ENCODE results near the gene FOXC2. TPM values are rescaled to one million over a fixed set of nuclear protein-coding genes. Genes with fewer than 3 reads are reported as not detected.
A peak's percentile ranks its signal among the peaks of the same experiment; 100 is the strongest.

Gene FOXC2
- polyA plus RNA-seq, 3 donors = not detected

DNA sequence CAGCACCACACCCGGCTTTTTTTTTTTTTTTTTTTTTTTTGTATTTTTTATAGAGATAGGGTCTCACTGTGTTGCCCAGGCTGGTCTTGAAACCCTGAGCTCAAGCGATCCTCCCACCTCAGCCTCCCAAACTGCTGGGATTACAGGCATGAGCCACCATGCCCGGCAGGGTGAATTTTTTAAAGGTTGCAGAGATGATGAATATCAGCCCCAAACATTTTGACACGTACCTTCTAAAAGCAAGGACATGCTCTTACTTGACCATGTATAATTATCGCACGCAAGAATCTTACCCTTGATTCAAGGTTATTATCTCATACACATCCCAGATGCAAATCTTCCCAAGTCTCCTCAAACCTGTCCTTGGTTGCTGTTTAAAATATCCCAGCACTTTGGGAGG, 4.3 kb upstream of the FOXC2 start:
- TF ChIP-seq, protein P1, sequence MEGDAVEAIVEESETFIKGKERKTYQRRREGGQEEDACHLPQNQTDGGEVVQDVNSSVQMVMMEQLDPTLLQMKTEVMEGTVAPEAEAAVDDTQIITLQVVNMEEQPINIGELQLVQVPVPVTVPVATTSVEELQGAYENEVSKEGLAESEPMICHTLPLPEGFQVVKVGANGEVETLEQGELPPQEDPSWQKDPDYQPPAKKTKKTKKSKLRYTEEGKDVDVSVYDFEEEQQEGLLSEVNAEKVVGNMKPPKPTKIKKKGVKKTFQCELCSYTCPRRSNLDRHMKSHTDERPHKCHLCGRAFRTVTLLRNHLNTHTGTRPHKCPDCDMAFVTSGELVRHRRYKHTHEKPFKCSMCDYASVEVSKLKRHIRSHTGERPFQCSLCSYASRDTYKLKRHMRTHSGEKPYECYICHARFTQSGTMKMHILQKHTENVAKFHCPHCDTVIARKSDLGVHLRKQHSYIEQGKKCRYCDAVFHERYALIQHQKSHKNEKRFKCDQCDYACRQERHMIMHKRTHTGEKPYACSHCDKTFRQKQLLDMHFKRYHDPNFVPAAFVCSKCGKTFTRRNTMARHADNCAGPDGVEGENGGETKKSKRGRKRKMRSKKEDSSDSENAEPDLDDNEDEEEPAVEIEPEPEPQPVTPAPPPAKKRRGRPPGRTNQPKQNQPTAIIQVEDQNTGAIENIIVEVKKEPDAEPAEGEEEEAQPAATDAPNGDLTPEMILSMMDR (IDR thresholded peaks at IDR 0.05) = no peak
- no peaks in the 10 kb centered on the region for H4K20me1 ChIP-seq (ENCODE audit: insufficient read depth, low read length)
- DNase-seq = no peak
- Mint-ChIP-seq H3K9me3 (peaks cover 0 to 8% (median 0%) of the 10 kb centered on the region in 7 donors), H3K27ac (no peak overlapping the region), H3K27me3 (ENCODE audit: low read depth in 3 of 3) (peaks cover 47 to 62% (median 58%) of the 10 kb centered on the region in 3 donors), H3K36me3 (peaks cover 0 to 3% of the 10 kb centered on the region in 2 donors), H3K4me3 (no peak overlapping the region), H3K4me1 (peaks cover 22% of the 10 kb centered on the region)
- intact Hi-C loops (cut with micrococcal nuclease) = loop anchor here (5.0 kb wide), 3 partner anchors 500 to 715 kb away; no protein-coding TSS in a partner anchor
- peaks cover 0 to 20% of the 10 kb centered on the region in 2 donors for H3K9me3 ChIP-seq (replicated peaks in 1 of 2; ENCODE audit: control insufficient read depth in 1 of 2, insufficient read depth in 1 of 2, low read length in 2 of 2)
- no peak overlapping the region for H3K9ac ChIP-seq (ENCODE audit: insufficient read depth, low read length, poor library complexity, severe bottlenecking)
- no peak overlapping the region for H3K27ac ChIP-seq (ENCODE audit: low read depth in 1 of 2, low read length in 2 of 2)
- H3K36me3 ChIP-seq (replicated peaks in 1 of 2; ENCODE audit: control insufficient read depth in 1 of 2, insufficient read depth in 2 of 2, low read length in 2 of 2) = no peaks in the 10 kb centered on the region
- 95% methylated on average over 3 of the region's 6 CpGs for WGBS (ENCODE audit: insufficient coverage)
- no peak overlapping the region for H2AFZ ChIP-seq (ENCODE audit: insufficient read depth, low read depth, low read length, poor library complexity, severe bottlenecking)
- H3K79me2 ChIP-seq (ENCODE audit: insufficient read depth, low read length) = no peaks in the 10 kb centered on the region
- H3K27me3 ChIP-seq (ENCODE audit: control insufficient read depth in 2 of 2, insufficient read depth in 2 of 2, low read length in 2 of 2) = peaks cover 27 to 40% of the 10 kb centered on the region in 2 donors
- H3K4me3 ChIP-seq (replicated peaks in 1 of 3; ENCODE audit: low read depth in 2 of 3, low read length in 3 of 3) = no peak overlapping the region
- peaks cover 4 to 9% of the 10 kb centered on the region in 2 donors for H3K4me1 ChIP-seq (ENCODE audit: control insufficient read depth in 1 of 2, insufficient read depth in 2 of 2, low read length in 2 of 2)
- H3K4me2 ChIP-seq (replicated peaks; ENCODE audit: extremely low read depth, low read length, poor library complexity, severe bottlenecking) = no peak overlapping the region

DNA sequence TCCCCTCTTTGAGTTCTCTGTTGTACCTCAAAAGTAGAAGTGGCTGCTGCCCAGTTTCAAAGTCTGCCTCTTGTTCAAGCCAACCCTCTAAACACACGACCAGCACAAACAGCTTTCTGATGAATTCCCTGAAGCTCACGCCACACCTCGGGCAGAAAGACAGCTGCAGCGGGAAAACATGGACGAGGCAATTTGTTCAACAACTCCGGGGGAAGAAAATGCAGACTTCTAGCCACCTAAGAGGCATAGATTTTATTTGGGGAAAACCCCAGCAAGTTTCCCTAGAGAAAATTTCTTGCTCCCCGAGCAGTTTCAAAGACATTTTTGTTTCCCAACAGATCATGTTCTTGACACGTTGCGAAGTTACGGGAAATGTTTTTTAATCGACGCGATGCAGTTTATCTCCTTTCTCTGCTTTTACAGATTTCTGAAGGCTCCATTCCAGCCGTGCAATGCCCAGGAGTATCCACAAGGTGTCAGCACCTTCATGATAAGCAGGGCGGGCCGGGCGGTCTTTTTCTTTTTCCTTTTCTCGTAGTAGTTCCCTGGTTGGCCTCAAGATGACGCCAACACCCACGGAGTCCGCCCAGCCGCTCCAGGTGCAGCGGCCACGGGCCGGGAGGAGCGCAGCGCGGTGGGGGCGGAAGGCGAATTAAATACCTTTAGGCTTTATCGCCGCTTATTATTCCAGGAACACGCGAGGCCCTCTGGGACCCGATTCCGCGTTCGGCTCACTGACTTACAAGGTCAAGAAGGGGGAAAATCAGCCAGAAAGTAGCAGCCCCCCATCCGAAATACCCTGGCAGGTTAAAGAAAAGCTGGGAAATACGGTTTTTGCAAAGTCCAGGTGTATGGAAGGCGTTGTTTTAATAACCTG, 2.9 kb upstream of the FOXC2 start:
- peaks cover 0 to 8% (median 0%) of the 10 kb centered on the region in 7 donors for H3K9me3 Mint-ChIP-seq
- WGBS (ENCODE audit: insufficient coverage) = under 1% methylated on average over 34 of the region's 41 CpGs
- TF ChIP-seq, protein P1 (IDR thresholded peaks at IDR 0.05) = peak; percentile 99
- Histone ChIP-seq H3K27ac (ENCODE audit: low read depth in 1 of 2, low read length in 2 of 2) (no peak overlapping the region), H2AFZ (ENCODE audit: insufficient read depth, low read depth, low read length, poor library complexity, severe bottlenecking) (peak overlapping the region; percentile 32), H3K4me3 (replicated peaks in 1 of 3; ENCODE audit: low read depth in 2 of 3, low read length in 3 of 3) (peak overlapping the region in 1 of 3 experiments; percentile 52), H3K4me1 (ENCODE audit: control insufficient read depth in 1 of 2, insufficient read depth in 2 of 2, low read length in 2 of 2) (peaks cover 4 to 9% of the 10 kb centered on the region in 2 donors), H3K27me3 (ENCODE audit: control insufficient read depth in 2 of 2, insufficient read depth in 2 of 2, low read length in 2 of 2) (peaks cover 30 to 48% of the 10 kb centered on the region in 2 donors), H3K9me3 (replicated peaks in 1 of 2; ENCODE audit: control insufficient read depth in 1 of 2, insufficient read depth in 1 of 2, low read length in 2 of 2) (peaks cover 0 to 20% of the 10 kb centered on the region in 2 donors), H3K9ac (ENCODE audit: insufficient read depth, low read length, poor library complexity, severe bottlenecking) (no peak overlapping the region), H3K79me2 (ENCODE audit: insufficient read depth, low read length) (no peaks in the 10 kb centered on the region), H3K4me2 (replicated peaks; ENCODE audit: extremely low read depth, low read length, poor library complexity, severe bottlenecking) (peak overlapping the region; percentile 51), H3K36me3 (replicated peaks in 1 of 2; ENCODE audit: control insufficient read depth in 1 of 2, insufficient read depth in 2 of 2, low read length in 2 of 2) (no peaks in the 10 kb centered on the region), H4K20me1 (ENCODE audit: insufficient read depth, low read length) (no peaks in the 10 kb centered on the region)
- peaks cover 22% of the 10 kb centered on the region for H3K4me1 Mint-ChIP-seq
- H3K4me3 Mint-ChIP-seq = peak overlapping the region in 1 of 2 donors; percentile 85
- intact Hi-C loops (cut with micrococcal nuclease) = loop anchor here (5.0 kb wide), 3 partner anchors 499 to 714 kb away; no protein-coding TSS in a partner anchor
- peak; percentile 76 to 88 (median 82) for DNase-seq
- H3K27me3 Mint-ChIP-seq (ENCODE audit: low read depth in 3 of 3) = peaks cover 56 to 70% (median 65%) of the 10 kb centered on the region in 3 donors
- peaks cover 0 to 3% of the 10 kb centered on the region in 2 donors for H3K36me3 Mint-ChIP-seq
- H3K27ac Mint-ChIP-seq = no peak overlapping the region

All from CD14-positive monocyte (primary cell).